GM19035 (cell line): ENCODE data around the gene KMT2D.

Experiments
- ATAC-seq: cut with Tn5 transposase; IDR thresholded peaks from one replicate; pipeline ENCODE4 v1.9.1; 2021; ENCODE audit not compliant: unreplicated experiment

The KMT2D gene

GRCh38 chr12:49038291-49038955, 22.2 kb downstream of the KMT2D start:
- ATAC-seq = no peak

DNA sequence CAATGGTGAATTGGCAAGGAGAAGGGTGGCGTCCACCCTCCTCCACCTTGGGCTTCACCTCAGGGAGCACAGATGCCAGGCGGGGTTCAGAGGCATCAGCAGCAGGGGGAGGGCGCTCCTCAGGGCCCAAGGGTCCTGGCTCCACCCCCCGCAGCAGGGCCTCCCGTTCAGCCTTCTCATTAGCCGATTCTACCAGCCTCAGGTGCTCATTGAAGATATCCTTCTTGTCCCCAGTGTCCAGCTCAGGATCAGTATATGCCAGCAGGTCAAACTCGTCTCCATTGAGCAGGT, 22.7 kb downstream of the KMT2D start:
- ATAC-seq = no peak

DNA sequence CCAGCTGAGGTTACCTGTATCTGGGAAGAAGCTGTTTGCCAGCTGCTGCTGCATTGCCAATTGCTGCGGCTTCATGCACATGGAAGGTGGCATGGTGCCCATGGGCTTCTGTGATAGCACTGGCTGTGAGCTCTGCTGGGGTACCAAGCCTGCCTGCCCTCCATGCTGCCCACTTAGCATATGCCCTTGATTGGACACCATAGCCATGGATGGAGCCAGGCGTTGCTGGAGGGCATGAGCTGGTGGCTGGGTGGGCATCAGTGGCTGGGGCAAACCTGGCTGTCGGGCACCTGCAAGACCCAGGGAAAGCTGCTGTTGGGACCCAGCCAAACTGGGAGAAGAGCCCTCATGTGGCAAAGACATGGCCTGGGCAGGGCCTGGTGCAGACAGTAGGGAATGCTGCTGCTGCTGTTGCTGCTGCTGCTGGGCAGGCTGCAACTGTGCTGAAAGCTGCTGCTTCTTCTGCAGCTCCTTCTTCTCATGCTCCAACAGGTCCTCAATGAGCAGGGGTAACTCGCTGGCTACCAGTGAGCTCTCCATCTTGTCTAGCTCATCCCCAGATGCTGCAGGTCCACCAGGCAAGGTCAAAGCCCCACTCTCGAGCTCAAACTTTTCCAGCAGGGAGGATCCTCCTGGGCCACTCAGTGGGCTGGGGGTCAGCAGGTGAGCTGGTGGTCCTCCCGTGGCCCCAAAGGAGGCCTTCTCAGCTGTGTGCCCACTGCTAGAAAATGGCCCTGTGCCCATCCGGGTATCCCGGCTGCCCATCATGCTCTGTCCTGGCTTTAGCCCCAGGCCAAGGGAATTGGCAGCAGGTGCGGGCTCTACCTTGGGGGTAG, 23.3 kb downstream of the KMT2D start:
- ATAC-seq = no peak

- no peak for ATAC-seq
Measured at GRCh38 chr12:49036029-49036428, 24.6 kb downstream of the KMT2D start.

DNA sequence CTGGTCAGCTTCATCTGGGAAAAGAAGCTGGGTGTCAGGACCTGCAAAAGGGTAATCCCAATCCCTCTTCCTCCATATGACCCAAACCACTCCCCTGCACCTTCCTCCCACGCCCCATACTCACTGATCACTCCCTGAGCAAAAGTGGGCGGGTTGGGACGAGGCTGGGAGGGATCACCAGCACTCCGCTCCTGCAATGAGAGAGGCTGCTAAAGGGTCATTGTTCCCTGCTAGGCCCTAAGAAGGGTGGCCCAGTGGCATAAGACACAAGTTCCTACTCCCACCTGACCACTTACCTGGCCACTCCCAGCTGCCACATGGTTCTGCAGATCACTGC, 26.3 kb downstream of the KMT2D start:
- no peak for ATAC-seq

- ATAC-seq = no peak
Measured at GRCh38 chr12:49033611-49034285, 26.8 kb downstream of the KMT2D start.

DNA sequence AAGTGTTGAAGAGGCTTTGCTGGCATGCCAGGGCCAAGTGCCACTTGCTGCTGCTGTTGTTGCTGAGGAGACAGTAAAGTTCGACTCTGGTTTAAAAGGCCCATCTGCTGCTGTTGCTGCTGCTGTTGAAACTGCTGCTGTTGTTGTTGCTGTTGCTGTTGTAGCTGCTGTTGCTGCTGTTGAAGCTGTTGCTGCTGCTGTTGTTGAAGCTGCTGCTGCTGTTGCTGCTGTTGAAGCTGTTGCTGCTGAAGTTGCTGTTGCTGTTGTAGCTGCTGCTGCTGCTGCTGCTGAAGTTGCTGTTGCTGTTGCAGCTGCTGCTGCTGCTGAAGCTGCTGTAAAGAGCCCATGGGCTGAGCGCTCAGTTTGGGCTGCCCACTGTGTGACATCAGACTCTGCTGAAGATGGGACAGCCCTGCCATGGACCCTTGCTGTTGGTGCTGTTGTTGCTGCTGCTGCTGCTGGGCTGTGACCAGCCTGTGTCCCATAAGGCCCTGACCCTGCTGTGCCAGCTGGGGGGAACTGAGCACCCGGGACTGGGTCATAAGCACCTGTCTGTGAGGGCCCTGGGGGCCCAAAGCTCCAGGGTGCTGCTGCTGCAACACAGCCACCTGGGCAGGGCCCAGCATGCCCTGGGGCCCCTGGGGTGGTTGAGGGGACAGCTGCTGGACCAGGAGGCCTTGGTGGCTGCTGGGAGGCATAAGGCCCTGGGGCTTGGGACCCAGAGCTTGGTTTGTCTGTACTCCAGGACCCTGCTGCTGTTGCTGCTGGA, 27.7 kb downstream of the KMT2D start:
- no peak for ATAC-seq

DNA sequence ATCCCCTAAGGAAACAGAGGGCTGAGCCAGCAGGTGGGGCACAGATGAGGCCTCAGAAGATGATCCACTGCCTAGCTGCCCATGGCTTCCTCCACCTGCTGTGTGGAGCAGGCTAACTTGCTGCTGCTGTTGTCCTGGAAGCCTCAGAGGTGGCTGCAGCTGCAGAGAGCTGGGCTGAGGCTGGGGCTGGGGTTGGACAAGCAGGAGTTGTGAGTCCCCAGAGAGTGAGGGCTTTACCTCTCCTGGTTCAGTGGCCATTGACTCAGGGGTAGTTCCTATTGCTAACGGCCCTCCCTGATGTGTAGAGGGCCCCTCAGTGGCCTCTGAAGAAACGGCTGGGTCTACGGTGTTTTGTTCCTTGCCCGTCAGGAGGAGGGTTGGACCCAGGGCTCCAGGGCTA, 28.3 kb downstream of the KMT2D start:
- ATAC-seq = no peak

DNA sequence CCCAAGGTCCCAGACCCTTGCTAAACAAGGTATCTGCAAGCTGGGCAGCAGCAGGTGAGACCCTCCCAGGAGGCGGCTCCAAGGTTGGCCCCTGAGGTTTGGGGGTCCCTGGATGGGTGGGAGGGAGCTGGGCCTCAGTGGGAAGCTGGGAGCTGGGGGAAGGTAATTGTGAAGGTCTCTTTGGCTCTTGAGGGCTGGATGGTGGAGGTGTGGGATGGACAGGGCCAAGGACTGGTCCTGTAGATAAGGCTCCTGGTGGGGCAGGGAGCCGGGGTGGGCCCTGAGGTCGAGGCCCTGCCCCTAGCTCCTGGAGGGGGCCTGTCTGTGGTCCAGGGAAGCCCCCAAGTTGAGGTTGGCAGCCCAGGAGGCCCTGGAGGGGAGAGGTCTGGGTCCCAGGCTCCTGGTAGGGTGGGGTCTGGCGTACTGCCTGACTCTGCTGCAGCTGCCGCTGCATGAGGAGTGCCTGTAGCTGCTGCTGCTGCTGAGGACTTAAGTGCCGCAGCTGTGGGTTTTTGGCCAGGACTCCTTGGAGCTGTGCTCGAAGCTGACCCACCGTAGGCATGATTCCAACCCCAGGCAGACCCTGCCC, 28.9 kb downstream of the KMT2D start:
- no peak for ATAC-seq

GRCh38 chr12:49030714-49031572, 29.7 kb downstream of the KMT2D start:
- ATAC-seq = no peak

- ATAC-seq = no peak
Measured at GRCh38 chr12:49030119-49030518, 30.5 kb downstream of the KMT2D start.

GRCh38 chr12:49028666-49029275, 31.8 kb downstream of the KMT2D start:
- ATAC-seq = no peak

DNA sequence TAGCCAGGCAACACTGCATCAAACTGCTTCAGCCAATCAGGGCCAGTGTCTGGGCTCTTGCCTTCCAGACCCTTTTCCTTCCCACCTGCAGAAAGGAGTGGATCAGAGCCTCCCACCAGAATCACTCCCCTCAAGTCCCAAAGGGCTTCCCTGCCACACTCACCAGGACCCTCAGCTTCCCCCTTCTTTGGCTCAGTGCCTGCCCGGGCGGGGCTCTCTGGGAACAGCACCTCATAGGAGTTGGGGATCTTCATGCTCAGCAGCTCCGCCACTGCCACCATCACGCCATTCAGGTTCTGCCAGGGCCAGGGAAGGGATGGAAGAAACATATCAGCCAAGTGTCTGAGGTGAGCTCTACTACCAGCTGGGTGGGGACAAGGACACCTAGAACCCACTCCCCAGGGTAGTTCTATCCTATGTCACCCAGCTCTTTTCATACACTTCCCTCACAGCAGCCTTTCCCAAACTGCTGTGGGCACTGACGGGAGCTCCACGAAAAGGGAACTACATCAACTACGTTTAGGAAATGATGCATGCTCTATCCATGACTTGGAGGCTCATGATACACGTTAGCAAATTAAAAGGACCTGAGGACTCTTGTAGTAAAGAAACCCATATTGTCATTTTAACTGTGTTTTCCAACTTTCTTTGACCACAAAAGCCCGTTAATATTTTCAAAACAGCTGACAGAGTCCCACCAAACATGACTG, 32.6 kb downstream of the KMT2D start:
- ATAC-seq = no peak

DNA sequence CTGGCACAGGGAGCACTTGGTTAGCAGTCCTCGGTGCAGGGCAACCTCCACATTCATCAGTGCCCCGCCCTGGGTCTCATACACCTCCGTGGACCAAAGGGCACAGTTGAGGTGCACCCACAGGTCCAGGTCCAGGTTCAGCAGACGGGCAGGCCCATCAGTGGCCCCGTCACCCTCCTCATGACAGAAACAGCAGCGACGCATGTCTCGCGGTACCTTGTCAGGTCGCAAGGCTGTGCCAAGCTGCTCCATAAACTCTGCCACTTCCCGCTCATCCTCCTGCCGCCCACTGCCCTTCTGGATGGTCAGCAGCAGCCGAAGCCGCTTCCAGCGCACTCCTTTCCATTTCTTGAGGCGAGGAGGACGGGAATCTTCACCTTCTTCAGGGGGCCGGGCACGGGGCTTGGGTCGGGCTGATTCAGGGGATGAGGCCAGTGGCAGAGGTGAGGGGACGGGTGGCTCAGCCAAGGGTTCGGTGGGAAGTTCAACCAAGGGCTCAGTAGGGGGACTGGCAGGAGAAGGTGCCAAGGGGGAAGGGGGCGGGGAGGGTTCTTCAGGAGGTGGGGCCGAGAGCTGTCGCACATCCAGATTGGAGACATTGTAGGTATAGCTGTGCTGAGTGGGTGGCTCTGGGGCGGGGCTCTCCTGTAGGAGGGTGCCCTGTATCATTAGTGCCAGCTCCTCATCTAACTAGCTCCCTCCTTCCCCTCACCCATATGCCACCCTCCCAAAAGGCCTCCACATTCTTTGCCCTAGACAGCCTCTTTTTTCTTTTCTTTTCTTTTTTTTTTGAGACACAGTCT, 33.7 kb downstream of the KMT2D start:
- ATAC-seq = no peak

- no peak for ATAC-seq
Measured at GRCh38 chr12:49026101-49026500, 34.5 kb downstream of the KMT2D start.

GRCh38 chr12:49025463-49025862, 35.1 kb downstream of the KMT2D start:
- no peak for ATAC-seq

DNA sequence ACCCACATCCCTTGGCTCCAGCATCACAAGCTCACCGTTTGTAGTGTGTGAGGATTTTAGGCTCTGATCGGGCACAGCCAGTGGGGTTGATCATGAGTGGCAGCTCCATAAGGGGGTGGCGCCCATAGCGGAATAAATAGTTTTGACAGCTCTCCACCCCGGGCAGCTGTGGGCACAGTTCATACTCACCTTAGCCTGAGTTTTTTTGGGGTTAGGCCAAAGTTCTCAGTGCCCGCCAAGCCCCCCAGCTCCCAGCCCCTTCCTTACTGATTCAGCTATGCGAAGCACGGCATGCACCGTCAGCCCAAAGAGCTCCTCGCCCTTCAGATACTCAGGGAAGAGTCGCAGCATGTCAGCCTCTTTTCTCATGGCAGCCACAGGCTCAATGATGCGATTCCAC, 36.1 kb downstream of the KMT2D start:
- no peak for ATAC-seq

DNA sequence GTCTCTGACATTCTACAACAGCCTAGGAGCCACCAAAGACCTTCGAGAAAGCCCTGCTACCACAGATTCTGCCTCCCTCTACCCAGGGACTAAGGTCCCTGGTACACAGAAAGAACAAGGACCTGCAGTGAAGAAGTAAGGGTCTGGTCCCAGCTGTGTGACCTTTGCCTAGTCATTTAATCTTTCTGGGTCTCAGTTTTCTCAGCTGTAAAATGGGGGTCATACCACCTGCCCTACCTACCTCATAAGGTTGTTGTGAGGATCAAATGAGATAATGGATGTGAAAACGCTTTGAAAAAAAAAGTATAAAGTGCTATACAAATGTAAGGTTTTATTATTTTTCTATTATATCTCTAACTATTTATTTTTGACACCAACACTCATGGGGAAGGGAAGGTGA, 36.8 kb downstream of the KMT2D start:
- ATAC-seq = no peak
